HT1080 (cell line): Measurements from ENCODE around the gene RUNX3. TPM values are rescaled to one million over a fixed set of nuclear protein-coding genes. Genes with fewer than 3 reads are reported as not detected.

Experiments used
- DNase-seq: peaks from one replicate; pipeline ENCODE4 v3.0.0-alpha.2; 2015; ENCODE audit warnings: low read depth
- total RNA-seq: library from RNA; depleted of rRNA; stranded (reverse); fragments of >200 nt; shearing (Covaris generic); gene quantifications from 2 replicates; pipeline ENCODE4 v1.2.3, GENCODE V29; 2014

Gene RUNX3
- total RNA-seq, 1 experiment from 2014 or later, result 5.5 TPM

GRCh38 chr1:24948079-24948827, 18.2 kb upstream of the RUNX3 start:
- no peak for DNase-seq

GRCh38 chr1:24946861-24947658, 17.0 kb upstream of the RUNX3 start:
- DNase-seq, result peak; percentile 58

GRCh38 chr1:24945354-24946326, 15.6 kb upstream of the RUNX3 start:
- DNase-seq, result no peak

- DNase-seq, result no peak
These were observed 14.2 kb upstream of the RUNX3 start for GRCh38 chr1:24944318-24944717.

- DNase-seq, result no peak
These were observed 12.7 kb upstream of the RUNX3 start for GRCh38 chr1:24942789-24943188.

- no peak for DNase-seq
These were observed 11.5 kb upstream of the RUNX3 start for GRCh38 chr1:24941564-24941963.

GRCh38 chr1:24940231-24940630, 10.2 kb upstream of the RUNX3 start:
- DNase-seq, result no peak

- DNase-seq, result no peak
These were observed 9.7 kb upstream of the RUNX3 start for GRCh38 chr1:24939675-24940193.

GRCh38 chr1:24939040-24939674, 9.1 kb upstream of the RUNX3 start:
- DNase-seq, result no peak

GRCh38 chr1:24938276-24938675, 8.2 kb upstream of the RUNX3 start:
- no peak for DNase-seq

- DNase-seq, result no peak
These were observed 6.6 kb upstream of the RUNX3 start for GRCh38 chr1:24936684-24937083.

GRCh38 chr1:24935615-24936484, 5.8 kb upstream of the RUNX3 start:
- DNase-seq, result no peak

GRCh38 chr1:24935196-24935526, 5.1 kb upstream of the RUNX3 start:
- DNase-seq, result no peak

- no peak for DNase-seq
These were observed 4.5 kb upstream of the RUNX3 start for GRCh38 chr1:24934310-24935195.

- no peak for DNase-seq
These were observed 3.4 kb upstream of the RUNX3 start for GRCh38 chr1:24933468-24933867.

GRCh38 chr1:24932725-24933294, 2.7 kb upstream of the RUNX3 start:
- no peak for DNase-seq

GRCh38 chr1:24932284-24932683, 2.2 kb upstream of the RUNX3 start:
- no peak for DNase-seq

GRCh38 chr1:24931468-24932231, 1.6 kb upstream of the RUNX3 start:
- DNase-seq, result no peak
